BJ (cell line): ENCODE data around the gene SUMF2. TPM values are rescaled to one million over a fixed set of nuclear protein-coding genes. Genes with fewer than 3 reads are reported as not detected.
A peak's percentile ranks its signal among the peaks of the same experiment; 100 is the strongest.
"Not testable (repeated sequence)": the region's sequence is repeated elsewhere in the genome, so short reads cannot be mapped to it uniquely, and the experiment has no call there.

ENCODE experiments used
- CTCF ChIA-PET: fragments of 350-600 bp; formaldehyde crosslinking; extraction: SDS; loops from one replicate; lab custom pipeline; 2021; ENCODE audit warnings: antibody characterized with exemption, inconsistent platforms; lab: Yijun Ruan, JAX
- POLR2A ChIA-PET: fragments of 300-600 bp; sonication (Branson Sonifier 250); formaldehyde crosslinking; extraction: SDS; loops from one replicate; lab custom pipeline; 2021; ENCODE audit warnings: antibody characterized with exemption; lab: Charles Lee
- DNase-seq: peaks from one replicate; pipeline ENCODE4 v3.0.0-alpha.2; 2011; ENCODE audit warnings: low read depth
- H3K27me3 ChIP-seq: 2 replicates; pipeline ENCODE4 v1.6.0; 2011; ENCODE audit warnings: low read length; ENCODE audit not compliant: control insufficient read depth, insufficient read depth
- H3K36me3 ChIP-seq: 2 replicates; pipeline ENCODE4 v1.5.1; 2011; ENCODE audit warnings: low read length; ENCODE audit not compliant: control insufficient read depth, insufficient read depth
- H3K4me3 ChIP-seq: 2 replicates; pipeline ENCODE4 v1.5.1; 2011; ENCODE audit warnings: low read depth, mild to moderate bottlenecking, control low read depth, low read length
- polyA plus RNA-seq: library from polyadenylated mRNA; depleted of rRNA; stranded (reverse); fragments of >200 nt; gene quantifications from 2 replicates; pipeline ENCODE4 v1.2.3, GENCODE V29; 2011
- TF ChIP-seq, protein P1 (sequence below): IDR thresholded peaks from 2 replicates; pipeline ENCODE4 v1.5.1; 2011; ENCODE audit warnings: low read depth, mild to moderate bottlenecking, control low read depth, inconsistent platforms, low read length, moderate library complexity; ENCODE audit not compliant: insufficient read depth

Gene SUMF2
- polyA plus RNA-seq, 1 experiment, result 153 TPM

DNA sequence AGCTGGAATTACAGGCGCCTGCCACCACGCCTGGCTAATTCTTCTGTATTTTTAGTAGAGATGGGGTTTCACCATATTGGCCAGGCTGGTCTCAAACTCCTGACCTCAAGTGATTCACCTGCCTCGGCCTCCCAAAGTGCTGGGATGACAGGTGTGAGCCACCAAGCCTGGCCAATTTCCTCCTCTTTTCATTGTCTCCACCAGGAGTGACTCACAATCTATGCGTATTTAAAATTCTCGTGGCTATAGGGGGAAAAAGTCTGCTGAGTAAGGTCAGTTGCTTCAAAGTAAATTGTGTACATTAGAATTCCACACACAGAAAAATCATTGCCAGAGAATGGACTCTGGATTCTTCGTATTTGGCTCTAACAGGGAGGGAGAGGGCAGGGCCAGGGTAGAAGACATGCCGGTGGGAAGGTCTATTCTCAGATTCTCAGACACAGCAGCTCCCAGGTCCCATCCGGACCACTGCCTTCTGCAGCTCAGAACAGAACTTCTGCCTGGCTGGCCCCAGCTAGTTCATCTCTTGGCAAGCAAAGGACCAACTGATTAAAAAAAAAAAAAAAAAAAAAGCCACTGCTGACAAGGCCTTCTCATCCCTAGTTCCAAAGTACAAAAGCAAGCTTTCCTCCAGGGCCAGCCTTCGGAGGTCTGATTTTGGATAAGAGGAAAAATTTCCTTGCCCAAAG lies 35.0 kb upstream of the SUMF2 start:
- CTCF ChIA-PET, result interaction anchor here (0.7 to 0.9 kb wide), 2 partner anchors 13 to 24 kb away, joined by 3 read pairs; no protein-coding TSS in a partner anchor
- no peak for DNase-seq

DNA sequence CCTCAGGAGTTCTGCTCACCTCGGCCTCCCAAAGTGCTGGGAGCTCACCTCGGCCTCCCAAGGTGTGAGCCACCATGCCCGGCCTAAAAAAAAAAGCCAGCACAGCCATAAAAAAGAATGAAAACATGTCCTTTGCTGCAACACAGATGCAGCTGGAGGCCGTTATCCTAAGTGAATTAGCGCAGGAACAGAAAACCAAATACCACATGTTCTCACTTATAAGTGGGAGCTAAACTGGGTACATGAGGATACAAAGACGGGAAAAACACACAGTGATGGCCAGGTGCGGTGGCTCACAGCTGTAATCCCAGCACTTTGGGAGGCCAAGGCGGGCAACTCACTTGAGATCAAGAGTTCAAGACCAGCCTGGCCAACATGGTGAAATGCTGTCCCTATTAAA lies 33.7 kb upstream of the SUMF2 start:
- Histone ChIP-seq H3K36me3 (peaks cover 2% of the 10 kb centered on the region), H3K27me3 (no peaks in the 10 kb centered on the region), H3K4me3 (no peak overlapping the region)
- ChIA-PET CTCF (interaction anchor here (0.5 to 0.7 kb wide), 2 partner anchors 26 to 475 kb away, joined by 3 to 4 read pairs; no protein-coding TSS in a partner anchor), POLR2A (no interaction called here)
- TF ChIP-seq, protein P1, sequence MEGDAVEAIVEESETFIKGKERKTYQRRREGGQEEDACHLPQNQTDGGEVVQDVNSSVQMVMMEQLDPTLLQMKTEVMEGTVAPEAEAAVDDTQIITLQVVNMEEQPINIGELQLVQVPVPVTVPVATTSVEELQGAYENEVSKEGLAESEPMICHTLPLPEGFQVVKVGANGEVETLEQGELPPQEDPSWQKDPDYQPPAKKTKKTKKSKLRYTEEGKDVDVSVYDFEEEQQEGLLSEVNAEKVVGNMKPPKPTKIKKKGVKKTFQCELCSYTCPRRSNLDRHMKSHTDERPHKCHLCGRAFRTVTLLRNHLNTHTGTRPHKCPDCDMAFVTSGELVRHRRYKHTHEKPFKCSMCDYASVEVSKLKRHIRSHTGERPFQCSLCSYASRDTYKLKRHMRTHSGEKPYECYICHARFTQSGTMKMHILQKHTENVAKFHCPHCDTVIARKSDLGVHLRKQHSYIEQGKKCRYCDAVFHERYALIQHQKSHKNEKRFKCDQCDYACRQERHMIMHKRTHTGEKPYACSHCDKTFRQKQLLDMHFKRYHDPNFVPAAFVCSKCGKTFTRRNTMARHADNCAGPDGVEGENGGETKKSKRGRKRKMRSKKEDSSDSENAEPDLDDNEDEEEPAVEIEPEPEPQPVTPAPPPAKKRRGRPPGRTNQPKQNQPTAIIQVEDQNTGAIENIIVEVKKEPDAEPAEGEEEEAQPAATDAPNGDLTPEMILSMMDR, result no peak
- no peak for DNase-seq

More for the DNA sequence above, 35.0 kb upstream of the SUMF2 start:
- Histone ChIP-seq H3K4me3 (no peak overlapping the region), H3K27me3 (no peaks in the 10 kb centered on the region), H3K36me3 (peaks cover 2% of the 10 kb centered on the region)
- POLR2A ChIA-PET, result no interaction called here
- TF ChIP-seq, protein P1, result no peak

DNA sequence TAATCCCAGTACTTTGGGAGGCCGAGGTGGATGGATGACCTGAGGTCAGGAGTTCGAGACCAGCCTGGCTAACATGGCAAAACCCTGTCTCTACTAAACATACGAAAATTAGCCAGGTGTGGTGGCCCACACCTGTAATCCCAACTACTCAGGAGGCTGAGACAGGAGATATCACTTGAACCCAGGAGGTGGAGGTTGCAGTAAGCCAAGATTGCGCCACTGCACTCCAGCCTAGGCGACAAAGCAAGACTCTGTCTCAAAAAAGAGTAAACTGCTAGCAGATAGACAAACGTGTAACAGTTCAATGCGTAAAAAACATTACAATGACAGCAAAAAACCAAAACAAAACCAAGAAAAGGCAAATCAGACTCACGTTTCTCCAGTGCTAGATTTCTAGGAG lies 32.5 kb upstream of the SUMF2 start:
- H3K36me3 ChIP-seq, H3K4me3 ChIP-seq, POLR2A ChIA-PET, DNase-seq, CTCF ChIA-PET, H3K27me3 ChIP-seq: not testable (repeated sequence)

DNA sequence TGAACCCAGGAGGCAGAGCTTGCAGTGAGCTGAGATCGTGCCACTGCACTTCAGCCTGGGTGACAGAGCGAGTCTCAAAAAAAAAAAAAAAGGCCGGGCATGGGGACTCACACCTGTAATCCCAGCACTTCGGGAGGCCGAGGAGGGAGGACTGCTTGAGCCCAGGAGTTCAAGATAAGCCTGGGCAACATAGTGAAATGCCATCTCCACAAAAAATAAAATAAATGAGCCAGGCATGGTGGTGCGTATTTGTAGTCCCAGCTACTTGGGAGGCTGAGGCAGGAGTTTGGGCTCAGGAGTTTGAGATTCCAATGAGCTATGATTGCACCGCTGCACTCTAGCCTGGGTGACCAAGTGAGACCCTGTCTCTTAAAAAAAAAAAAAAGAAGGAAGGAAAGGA lies 31.5 kb upstream of the SUMF2 start:
- H3K36me3 ChIP-seq, POLR2A ChIA-PET, H3K4me3 ChIP-seq, DNase-seq, CTCF ChIA-PET, H3K27me3 ChIP-seq: not testable (repeated sequence)

DNA sequence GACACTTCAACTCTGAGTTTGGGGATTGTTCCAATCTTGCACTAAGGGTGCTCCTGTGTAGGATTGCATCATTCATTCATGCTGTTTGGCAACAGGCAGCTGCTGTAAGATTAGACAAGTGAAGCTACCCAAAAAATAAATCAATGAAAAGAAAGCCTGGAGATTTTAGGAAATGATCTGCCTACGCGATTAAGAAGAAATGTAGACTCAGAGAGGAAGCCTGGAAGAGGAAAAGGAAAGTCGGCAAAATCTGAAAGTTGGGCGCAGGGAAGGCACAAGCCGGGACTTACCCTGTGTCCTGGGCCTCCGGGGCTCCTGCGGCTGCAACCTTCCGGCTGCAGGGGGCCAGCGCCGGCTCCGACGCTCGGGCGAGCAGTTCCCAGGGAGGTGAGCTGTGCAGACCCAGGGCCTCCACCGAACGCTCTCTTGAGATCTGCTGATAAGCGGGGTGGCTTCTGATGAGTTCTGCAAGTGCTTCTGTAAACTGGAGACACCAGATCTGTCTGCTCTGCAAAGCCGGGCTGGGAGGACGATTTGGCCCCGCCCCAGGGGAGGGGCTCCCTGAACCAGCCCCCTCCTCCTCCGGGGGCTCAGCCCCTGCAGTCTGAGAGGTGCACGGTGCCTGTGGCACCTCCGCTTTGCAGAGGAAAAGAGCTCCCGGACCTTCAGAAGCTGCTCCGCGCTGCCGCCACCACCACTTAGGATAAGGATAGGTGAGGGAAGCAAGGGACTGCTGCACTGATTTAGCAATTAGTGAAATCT lies 30.2 kb upstream of the SUMF2 start:
- POLR2A ChIA-PET, result interaction anchor here (1.5 kb wide), 1 partner anchor 17 kb away, joined by 3 read pairs; the partner anchor contains the start of genes CCT6A and PSPH
- DNase-seq, result peak; percentile 16
- CTCF ChIA-PET, result interaction anchor here (0.6 to 1.7 kb wide), 4 partner anchors 13 to 41 kb away, joined by 3 to 6 read pairs (median 5); partner anchors contain the start of genes CCT6A and PSPH

More for the DNA sequence above, 30.2 kb upstream of the SUMF2 start:
- Histone ChIP-seq H3K36me3 (peaks cover 2% of the 10 kb centered on the region; the same call in 1 of the 2 replicates), H3K27me3 (no peaks in the 10 kb centered on the region), H3K4me3 (peak overlapping the region; percentile 51)
- TF ChIP-seq, protein P1, result peak; percentile 62
